ENCODE measurements around the gene RASA2.

DNA sequence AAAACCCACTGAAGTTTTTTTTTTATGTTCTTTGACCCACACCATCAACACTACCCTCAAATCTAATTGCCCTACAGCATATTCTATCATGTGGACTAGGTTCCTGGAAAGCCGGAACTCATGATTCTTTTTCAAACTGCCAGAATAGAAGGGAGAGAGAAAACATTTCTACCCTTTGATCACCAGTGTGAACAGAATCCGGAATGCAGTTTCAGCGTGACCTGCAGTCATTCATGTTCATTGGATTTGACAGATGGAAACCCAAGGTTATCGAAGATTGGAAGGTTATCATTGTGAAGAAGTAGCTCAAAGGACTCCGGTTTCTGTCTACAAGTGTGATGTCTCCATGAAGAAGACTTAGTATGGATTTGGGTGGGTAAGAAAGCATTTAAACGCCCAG, 39.4 kb upstream of the RASA2 start:
- TF ChIP-seq, protein P1, sequence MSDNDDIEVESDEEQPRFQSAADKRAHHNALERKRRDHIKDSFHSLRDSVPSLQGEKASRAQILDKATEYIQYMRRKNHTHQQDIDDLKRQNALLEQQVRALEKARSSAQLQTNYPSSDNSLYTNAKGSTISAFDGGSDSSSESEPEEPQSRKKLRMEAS (IDR thresholded peaks at IDR 0.05; ENCODE audit: low read depth), result no peak
- TF ChIP-seq, protein P2, sequence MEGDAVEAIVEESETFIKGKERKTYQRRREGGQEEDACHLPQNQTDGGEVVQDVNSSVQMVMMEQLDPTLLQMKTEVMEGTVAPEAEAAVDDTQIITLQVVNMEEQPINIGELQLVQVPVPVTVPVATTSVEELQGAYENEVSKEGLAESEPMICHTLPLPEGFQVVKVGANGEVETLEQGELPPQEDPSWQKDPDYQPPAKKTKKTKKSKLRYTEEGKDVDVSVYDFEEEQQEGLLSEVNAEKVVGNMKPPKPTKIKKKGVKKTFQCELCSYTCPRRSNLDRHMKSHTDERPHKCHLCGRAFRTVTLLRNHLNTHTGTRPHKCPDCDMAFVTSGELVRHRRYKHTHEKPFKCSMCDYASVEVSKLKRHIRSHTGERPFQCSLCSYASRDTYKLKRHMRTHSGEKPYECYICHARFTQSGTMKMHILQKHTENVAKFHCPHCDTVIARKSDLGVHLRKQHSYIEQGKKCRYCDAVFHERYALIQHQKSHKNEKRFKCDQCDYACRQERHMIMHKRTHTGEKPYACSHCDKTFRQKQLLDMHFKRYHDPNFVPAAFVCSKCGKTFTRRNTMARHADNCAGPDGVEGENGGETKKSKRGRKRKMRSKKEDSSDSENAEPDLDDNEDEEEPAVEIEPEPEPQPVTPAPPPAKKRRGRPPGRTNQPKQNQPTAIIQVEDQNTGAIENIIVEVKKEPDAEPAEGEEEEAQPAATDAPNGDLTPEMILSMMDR (IDR thresholded peaks at IDR 0.05), result no peak
